H9 (cell line): Measurements from ENCODE around the gene DLG1. TPM values are rescaled to one million over a fixed set of nuclear protein-coding genes. Genes with fewer than 3 reads are reported as not detected.

Experiments
- DNase-seq: peaks from one replicate; pipeline ENCODE4 v3.0.0-alpha.2; 2017
- H2AFZ ChIP-seq: one replicate; pipeline ENCODE4 v1.6.1; 2013; ENCODE audit warnings: mild to moderate bottlenecking, low read length, control low read depth, moderate library complexity
- H2AK5ac ChIP-seq: 2 replicates; pipeline ENCODE4 v1.6.1; 2013; ENCODE audit warnings: low read length, control low read depth, mixed read lengths; ENCODE audit not compliant: insufficient read length
- H2BK120ac ChIP-seq: one replicate; pipeline ENCODE4 v1.6.1; 2013; ENCODE audit warnings: low read depth, mild to moderate bottlenecking, low read length, control low read depth, inconsistent platforms; ENCODE audit not compliant: poor library complexity, severe bottlenecking
- H2BK12ac ChIP-seq: 2 replicates; pipeline ENCODE4 v1.6.1; 2013; ENCODE audit warnings: low read length, control low read depth, mixed read lengths, low read depth; ENCODE audit not compliant: insufficient read length
- H2BK15ac ChIP-seq: 2 replicates; pipeline ENCODE4 v1.6.1; 2013; ENCODE audit warnings: low read depth, low read length, control low read depth
- H2BK20ac ChIP-seq: one replicate; pipeline ENCODE4 v1.6.1; 2013; ENCODE audit warnings: low read depth, mild to moderate bottlenecking, low read length, control low read depth, inconsistent platforms; ENCODE audit not compliant: poor library complexity, severe bottlenecking
- H2BK5ac ChIP-seq: 2 replicates; pipeline ENCODE4 v1.6.1; 2013; ENCODE audit warnings: low read length, control low read depth, mixed read lengths; ENCODE audit not compliant: insufficient read length
- H3K14ac ChIP-seq: 2 replicates; pipeline ENCODE4 v1.6.1; 2013; ENCODE audit warnings: low read length, control low read depth; ENCODE audit not compliant: insufficient read depth
- H3K18ac ChIP-seq: 2 replicates; pipeline ENCODE4 v1.6.1; 2013; ENCODE audit warnings: low read depth, mild to moderate bottlenecking, mixed read lengths, low read length, control low read depth; ENCODE audit not compliant: insufficient read length
- H3K23ac ChIP-seq: 2 replicates; pipeline ENCODE4 v1.6.1; 2013; ENCODE audit warnings: low read length, control low read depth, mixed read lengths, low read depth; ENCODE audit not compliant: insufficient read length
- H3K23me2 ChIP-seq: 2 replicates; pipeline ENCODE4 v1.6.1; 2013; ENCODE audit warnings: low read depth, mild to moderate bottlenecking, mixed read lengths, low read length, control low read depth; ENCODE audit not compliant: insufficient read length, poor library complexity, severe bottlenecking
- H3K27ac ChIP-seq: 2 replicates; pipeline ENCODE4 v1.5.1; 2013; ENCODE audit warnings: low read length, control low read depth, mixed read lengths, low read depth; ENCODE audit not compliant: insufficient read length
- H3K27me3 ChIP-seq: 2 replicates; pipeline ENCODE4 v1.6.1; 2013; ENCODE audit warnings: low read length, control low read depth, inconsistent platforms; ENCODE audit not compliant: insufficient read depth
- H3K4ac ChIP-seq: 2 replicates; pipeline ENCODE4 v1.6.1; 2013; ENCODE audit warnings: low read depth, mild to moderate bottlenecking, control low read depth, inconsistent platforms, low read length, moderate library complexity
- H3K4me1 ChIP-seq: 2 replicates; pipeline ENCODE4 v1.6.1; 2013; ENCODE audit warnings: low read length, control low read depth, inconsistent platforms; ENCODE audit not compliant: insufficient read depth
- H3K4me2 ChIP-seq: 2 replicates; pipeline ENCODE4 v1.6.1; 2013; ENCODE audit warnings: low read length, control low read depth, mixed read lengths; ENCODE audit not compliant: insufficient read length, insufficient read depth
- H3K56ac ChIP-seq: 2 replicates; pipeline ENCODE4 v1.6.1; 2013; ENCODE audit warnings: low read depth, mild to moderate bottlenecking, mixed read lengths, low read length, control low read depth; ENCODE audit not compliant: insufficient read length
- H3K79me1 ChIP-seq: 2 replicates; pipeline ENCODE4 v1.6.1; 2013; ENCODE audit warnings: low read depth, mild to moderate bottlenecking, moderate library complexity, low read length, control low read depth, inconsistent platforms; ENCODE audit not compliant: insufficient read depth, poor library complexity, severe bottlenecking
- H3K79me2 ChIP-seq: 2 replicates; pipeline ENCODE4 v1.6.1; 2013; ENCODE audit warnings: low read length, control low read depth, inconsistent platforms; ENCODE audit not compliant: insufficient read depth
- H3K9ac ChIP-seq: 2 replicates; pipeline ENCODE4 v1.6.1; 2013; ENCODE audit warnings: low read length, control low read depth, mixed read lengths; ENCODE audit not compliant: insufficient read length; ENCODE audit errors: extremely low read depth
- H3K9me3 ChIP-seq: one replicate; pipeline ENCODE4 v1.6.1; 2013; ENCODE audit warnings: low read depth, low read length, inconsistent platforms; ENCODE audit not compliant: control insufficient read depth
- H3T11ph ChIP-seq: one replicate; pipeline ENCODE4 v1.6.1; 2013; ENCODE audit warnings: mild to moderate bottlenecking, low read length, control low read depth, inconsistent platforms
- H4K20me1 ChIP-seq: one replicate; pipeline ENCODE4 v1.6.1; 2013; ENCODE audit not compliant: control insufficient read depth, insufficient read length, insufficient read depth
- H4K5ac ChIP-seq: 2 replicates; pipeline ENCODE4 v1.6.1; 2013; ENCODE audit warnings: low read depth, mild to moderate bottlenecking, mixed read lengths, low read length, control low read depth; ENCODE audit not compliant: insufficient read length
- H4K8ac ChIP-seq: replicated peaks from 2 replicates; pipeline ENCODE4 v1.6.1; 2013; ENCODE audit warnings: low read length, control low read depth, mixed read lengths, low read depth; ENCODE audit not compliant: insufficient read length
- H4K91ac ChIP-seq: 2 replicates; pipeline ENCODE4 v1.6.1; 2013; ENCODE audit warnings: low read depth, mild to moderate bottlenecking, moderate library complexity, mixed read lengths, low read length, control low read depth; ENCODE audit not compliant: insufficient read length
- H3K27ac Mint-ChIP-seq, 3 experiments: 2 replicates in 2 of 3; 3 replicates in 1 of 3; pipeline ENCODE4 v1.8.0; 2020 to 2021; ENCODE audit warnings: mixed read lengths in 3 of 3, mild to moderate bottlenecking in 1 of 3, moderate library complexity in 1 of 3
- H3K27me3 Mint-ChIP-seq: 2 replicates; pipeline ENCODE4 v1.8.0; 2021; ENCODE audit warnings: low read depth, mild to moderate bottlenecking, moderate library complexity, mixed read lengths
- H3K36me3 Mint-ChIP-seq, 3 experiments: 2 replicates in 2 of 3; 3 replicates in 1 of 3; pipeline ENCODE4 v1.8.0; 2020 to 2021; ENCODE audit warnings: low read depth in 3 of 3, mixed read lengths in 3 of 3; ENCODE audit not compliant: insufficient read depth in 1 of 3
- H3K4me1 Mint-ChIP-seq, 2 experiments: 2 replicates each; pipeline ENCODE4 v1.8.0; 2020; ENCODE audit warnings: mixed read lengths in 2 of 2
- H3K4me3 Mint-ChIP-seq, 2 experiments: 2 replicates in 1 of 2; 3 replicates in 1 of 2; pipeline ENCODE4 v1.8.0; 2020 to 2021; ENCODE audit warnings: mild to moderate bottlenecking in 2 of 2, mixed read lengths in 2 of 2, moderate library complexity in 1 of 2
- H3K9me3 Mint-ChIP-seq, 2 experiments: 2 replicates in 1 of 2; 3 replicates in 1 of 2; pipeline ENCODE4 v1.8.0; 2020; ENCODE audit warnings: mild to moderate bottlenecking in 2 of 2, mixed read lengths in 2 of 2, moderate library complexity in 1 of 2
- WGBS: extraction: QIAGEN DNeasy Blood & Tissue Kit; methylation state at CpG from one replicate; pipeline ENCODE4 v1.1.7; 2013; ENCODE audit warnings: missing lambda C conversion rate, low lambda C conversion rate, mixed read lengths; ENCODE audit not compliant: insufficient read length; ENCODE audit errors: extremely low coverage; 5-methylcytosine and 5-hydroxymethylcytosine counted together
- total RNA-seq: library from RNA; stranded (reverse); gene quantifications from 2 replicates; pipeline ENCODE4 v1.2.1, GENCODE V29; 2021
- TF ChIP-seq, protein P1 (sequence below): fragments of 200-600 bp; sonication (generic); conservative IDR thresholded peaks from 3 replicates; pipeline ENCODE4 v1.8.0; 2021; ENCODE audit warnings: antibody characterized with exemption, mild to moderate bottlenecking

DLG1 gene
- total RNA-seq, 1 experiment from 2014 or later: 84.1 TPM

DNA sequence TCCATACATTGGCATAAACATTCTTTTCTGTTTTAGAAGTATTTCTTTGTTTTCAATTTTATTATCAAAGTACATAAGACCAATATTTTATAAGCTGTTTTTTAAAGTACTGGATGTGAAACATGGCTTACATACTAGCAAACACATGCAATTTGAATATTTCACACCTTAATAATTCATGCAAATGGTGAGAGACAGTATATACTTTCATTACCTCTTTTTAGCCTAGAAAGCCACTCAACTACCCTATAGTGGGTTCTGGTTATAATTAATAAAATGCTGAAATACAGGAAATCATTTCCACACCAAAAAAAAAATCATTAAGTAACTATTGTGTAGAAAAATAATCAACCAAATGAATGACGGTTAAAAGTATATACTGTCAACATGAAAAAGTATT is 230.3 kb downstream of the DLG1 start:
- Mint-ChIP-seq H3K36me3 (peaks cover 4 to 18% (median 16%) of the 10 kb centered on the region in 3 experiments; a peak in 5 of 7 replicates), H3K27ac (no peak overlapping the region), H3K9me3 (no peaks in the 10 kb centered on the region), H3K4me3 (no peak overlapping the region), H3K4me1 (no peaks in the 10 kb centered on the region), H3K27me3 (no peaks in the 10 kb centered on the region)
- Histone ChIP-seq H2AFZ (no peak overlapping the region), H4K91ac (no peak overlapping the region), H2BK20ac (no peak overlapping the region), H3K4ac (no peak overlapping the region), H3K23ac (no peak overlapping the region), H3K27me3 (no peaks in the 10 kb centered on the region), H3K4me2 (no peak overlapping the region), H2BK120ac (no peak overlapping the region), H3K9ac (no peak overlapping the region), H3K79me2 (no peaks in the 10 kb centered on the region), H4K5ac (no peak overlapping the region), H2AK5ac (no peak overlapping the region), H3K14ac (no peak overlapping the region), H3K4me1 (no peaks in the 10 kb centered on the region), H4K8ac (no peak overlapping the region), H2BK15ac (no peak overlapping the region), H3K27ac (no peak overlapping the region), H3K18ac (no peak overlapping the region), H3K23me2 (no peaks in the 10 kb centered on the region), H3T11ph (no peak overlapping the region), H4K20me1 (no peaks in the 10 kb centered on the region), H3K56ac (no peak overlapping the region), H2BK12ac (no peak overlapping the region), H2BK5ac (no peak overlapping the region), H3K79me1 (no peaks in the 10 kb centered on the region), H3K9me3 (no peaks in the 10 kb centered on the region)
- TF ChIP-seq, protein P1, sequence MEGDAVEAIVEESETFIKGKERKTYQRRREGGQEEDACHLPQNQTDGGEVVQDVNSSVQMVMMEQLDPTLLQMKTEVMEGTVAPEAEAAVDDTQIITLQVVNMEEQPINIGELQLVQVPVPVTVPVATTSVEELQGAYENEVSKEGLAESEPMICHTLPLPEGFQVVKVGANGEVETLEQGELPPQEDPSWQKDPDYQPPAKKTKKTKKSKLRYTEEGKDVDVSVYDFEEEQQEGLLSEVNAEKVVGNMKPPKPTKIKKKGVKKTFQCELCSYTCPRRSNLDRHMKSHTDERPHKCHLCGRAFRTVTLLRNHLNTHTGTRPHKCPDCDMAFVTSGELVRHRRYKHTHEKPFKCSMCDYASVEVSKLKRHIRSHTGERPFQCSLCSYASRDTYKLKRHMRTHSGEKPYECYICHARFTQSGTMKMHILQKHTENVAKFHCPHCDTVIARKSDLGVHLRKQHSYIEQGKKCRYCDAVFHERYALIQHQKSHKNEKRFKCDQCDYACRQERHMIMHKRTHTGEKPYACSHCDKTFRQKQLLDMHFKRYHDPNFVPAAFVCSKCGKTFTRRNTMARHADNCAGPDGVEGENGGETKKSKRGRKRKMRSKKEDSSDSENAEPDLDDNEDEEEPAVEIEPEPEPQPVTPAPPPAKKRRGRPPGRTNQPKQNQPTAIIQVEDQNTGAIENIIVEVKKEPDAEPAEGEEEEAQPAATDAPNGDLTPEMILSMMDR: no peak
- WGBS: no CpG with 5 or more reads among the region's 1 CpG
- no peak for DNase-seq
